PFSK-1 (cell line): ENCODE results near the gene SSH2.

Experiments used
- FOXP2 ChIP-seq: optimal IDR thresholded peaks from 2 replicates; pipeline ENCODE3; 2011; ENCODE audit warnings: borderline replicate concordance, control low read depth, inconsistent platforms; ENCODE audit not compliant: insufficient read depth; ENCODE audit errors: extremely low read length, extremely low read depth
- POLR2AphosphoS5 ChIP-seq: IDR thresholded peaks from 2 replicates; pipeline ENCODE4 v1.6.1; 2012; ENCODE audit warnings: low read depth, mild to moderate bottlenecking, control low read depth, low read length, moderate library complexity
- REST ChIP-seq, 2 experiments: IDR thresholded peaks; 2 replicates each; pipeline versions ENCODE4 v1.6.1 to v1.8.0; 2011 to 2012; ENCODE audit warnings: low read depth in 2 of 2, low read length in 2 of 2, control low read depth in 1 of 2, inconsistent platforms in 1 of 2, mild to moderate bottlenecking in 1 of 2, moderate library complexity in 1 of 2; ENCODE audit not compliant: insufficient read depth in 1 of 2
- SIN3A ChIP-seq: IDR thresholded peaks from 2 replicates; pipeline ENCODE4 v1.6.1; 2012; ENCODE audit warnings: mild to moderate bottlenecking, low read length, moderate library complexity, borderline replicate concordance; ENCODE audit not compliant: insufficient read depth
- TAF1 ChIP-seq: IDR thresholded peaks from 2 replicates; pipeline ENCODE4 v1.6.1; 2012; ENCODE audit warnings: low read length, control low read depth, borderline replicate concordance; ENCODE audit not compliant: insufficient read depth

- no peak for TF ChIP-seq POLR2AphosphoS5
- no peak for TF ChIP-seq REST (IDR thresholded peaks at IDR 0.05; ENCODE audit: insufficient read depth in 1 of 2, low read depth in 2 of 2, low read length in 2 of 2)
- no peak for TF ChIP-seq SIN3A
- no peak for TF ChIP-seq TAF1
- no peak for TF ChIP-seq FOXP2
Observed at GRCh38 chr17:29664743-29665480, 265.1 kb downstream of the SSH2 start.
